ENCODE data around the gene KERA.

The KERA gene

DNA sequence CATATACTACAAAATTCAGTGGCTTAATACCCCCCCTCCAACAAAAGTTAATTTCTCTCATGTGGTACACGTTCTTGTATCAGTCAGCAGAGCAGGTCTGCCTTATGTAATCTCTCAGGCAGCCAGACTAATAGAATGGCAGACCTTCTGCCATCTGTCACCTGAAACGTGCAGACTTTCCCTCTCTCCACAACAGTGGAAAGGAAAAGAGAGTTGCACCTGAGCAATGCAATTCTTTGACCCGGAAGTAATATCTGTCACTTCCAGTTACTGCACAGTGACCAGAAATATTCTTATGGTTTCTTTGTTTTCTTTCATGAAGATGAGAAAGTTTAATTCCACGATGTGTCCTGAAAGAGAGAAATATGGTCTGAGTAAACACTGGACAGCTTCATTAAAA is 14.4 kb downstream of the KERA start:
- no peak overlapping the region for H2AFZ ChIP-seq (ENCODE audit: low read length)

DNA sequence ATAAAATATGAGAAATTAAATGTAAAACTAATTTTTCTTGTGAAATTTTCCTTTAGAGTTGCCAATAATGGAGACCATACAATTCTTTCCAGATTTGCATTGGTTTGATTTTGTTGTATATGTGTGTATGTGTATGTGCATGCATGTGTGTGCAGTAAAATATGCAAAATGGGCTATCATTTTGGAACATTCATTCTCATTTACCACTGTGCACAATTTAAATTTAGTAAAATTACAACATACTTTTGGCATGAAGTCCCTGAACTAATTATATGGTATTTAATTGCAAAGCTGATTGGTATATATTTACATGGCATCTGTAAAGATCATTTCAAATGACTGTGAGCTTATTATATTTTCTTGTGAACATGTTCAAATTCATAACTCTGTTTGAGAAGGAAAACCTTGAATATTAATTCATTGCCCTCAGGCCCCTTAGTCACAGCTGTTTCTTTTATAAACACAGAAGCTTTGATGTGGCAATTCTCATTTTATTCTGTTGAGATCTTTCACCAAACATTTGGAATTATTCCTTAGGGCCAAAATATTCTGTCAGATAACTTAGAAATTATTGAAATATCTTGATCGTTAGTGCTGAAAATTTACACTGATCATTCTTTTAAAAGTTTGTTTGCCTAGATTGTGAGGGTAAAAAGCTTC is 17.6 kb downstream of the KERA start:
- Histone ChIP-seq H4K20me1 (ENCODE audit: insufficient read depth, low read length) (no peaks in the 10 kb centered on the region), H3F3A (ENCODE audit: insufficient read depth, low read length) (no peaks in the 10 kb centered on the region), H3K27me3 (ENCODE audit: insufficient read depth, low read length) (no peaks in the 10 kb centered on the region), H3K9ac (ENCODE audit: low read length) (no peak overlapping the region), H2AFZ (ENCODE audit: low read length) (no peak overlapping the region), H3K79me2 (ENCODE audit: insufficient read depth, low read length) (no peaks in the 10 kb centered on the region), H3K4me1 (ENCODE audit: insufficient read depth, low read length, severe bottlenecking) (no peaks in the 10 kb centered on the region), H3K27ac (ENCODE audit: low read depth, low read length, poor library complexity, severe bottlenecking) (no peak overlapping the region), H3K9me2 (ENCODE audit: low read depth, low read length) (no peaks in the 10 kb centered on the region), H3K9me3 (ENCODE audit: low read length) (no peaks in the 10 kb centered on the region), H3K4me2 (ENCODE audit: low read length) (no peak overlapping the region), H3K4me3 (ENCODE audit: low read depth, low read length, poor library complexity, severe bottlenecking) (no peak overlapping the region), H3K36me3 (ENCODE audit: insufficient read depth, low read length) (no peaks in the 10 kb centered on the region)
- no peak for TF ChIP-seq EZH2 (IDR thresholded peaks at IDR 0.05; ENCODE audit: borderline replicate concordance, low read length)
- TF ChIP-seq, protein P1, sequence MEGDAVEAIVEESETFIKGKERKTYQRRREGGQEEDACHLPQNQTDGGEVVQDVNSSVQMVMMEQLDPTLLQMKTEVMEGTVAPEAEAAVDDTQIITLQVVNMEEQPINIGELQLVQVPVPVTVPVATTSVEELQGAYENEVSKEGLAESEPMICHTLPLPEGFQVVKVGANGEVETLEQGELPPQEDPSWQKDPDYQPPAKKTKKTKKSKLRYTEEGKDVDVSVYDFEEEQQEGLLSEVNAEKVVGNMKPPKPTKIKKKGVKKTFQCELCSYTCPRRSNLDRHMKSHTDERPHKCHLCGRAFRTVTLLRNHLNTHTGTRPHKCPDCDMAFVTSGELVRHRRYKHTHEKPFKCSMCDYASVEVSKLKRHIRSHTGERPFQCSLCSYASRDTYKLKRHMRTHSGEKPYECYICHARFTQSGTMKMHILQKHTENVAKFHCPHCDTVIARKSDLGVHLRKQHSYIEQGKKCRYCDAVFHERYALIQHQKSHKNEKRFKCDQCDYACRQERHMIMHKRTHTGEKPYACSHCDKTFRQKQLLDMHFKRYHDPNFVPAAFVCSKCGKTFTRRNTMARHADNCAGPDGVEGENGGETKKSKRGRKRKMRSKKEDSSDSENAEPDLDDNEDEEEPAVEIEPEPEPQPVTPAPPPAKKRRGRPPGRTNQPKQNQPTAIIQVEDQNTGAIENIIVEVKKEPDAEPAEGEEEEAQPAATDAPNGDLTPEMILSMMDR (IDR thresholded peaks at IDR 0.05; ENCODE audit: low read length): no peak

More for the DNA sequence above, 14.4 kb downstream of the KERA start:
- Histone ChIP-seq H3K4me3 (ENCODE audit: low read depth, low read length, poor library complexity, severe bottlenecking) (no peak overlapping the region), H3F3A (ENCODE audit: insufficient read depth, low read length) (no peaks in the 10 kb centered on the region), H3K9me2 (ENCODE audit: low read depth, low read length) (no peaks in the 10 kb centered on the region), H3K9me3 (ENCODE audit: low read length) (no peaks in the 10 kb centered on the region), H3K27ac (ENCODE audit: low read depth, low read length, poor library complexity, severe bottlenecking) (no peak overlapping the region), H3K36me3 (ENCODE audit: insufficient read depth, low read length) (no peaks in the 10 kb centered on the region), H3K27me3 (ENCODE audit: insufficient read depth, low read length) (no peaks in the 10 kb centered on the region), H3K9ac (ENCODE audit: low read length) (no peak overlapping the region), H4K20me1 (ENCODE audit: insufficient read depth, low read length) (no peaks in the 10 kb centered on the region), H3K4me2 (ENCODE audit: low read length) (no peak overlapping the region), H3K4me1 (ENCODE audit: insufficient read depth, low read length, severe bottlenecking) (no peaks in the 10 kb centered on the region), H3K79me2 (ENCODE audit: insufficient read depth, low read length) (no peaks in the 10 kb centered on the region)
- TF ChIP-seq EZH2 (IDR thresholded peaks at IDR 0.05; ENCODE audit: borderline replicate concordance, low read length): no peak
- TF ChIP-seq, protein P1 (IDR thresholded peaks at IDR 0.05; ENCODE audit: low read length): no peak

DNA sequence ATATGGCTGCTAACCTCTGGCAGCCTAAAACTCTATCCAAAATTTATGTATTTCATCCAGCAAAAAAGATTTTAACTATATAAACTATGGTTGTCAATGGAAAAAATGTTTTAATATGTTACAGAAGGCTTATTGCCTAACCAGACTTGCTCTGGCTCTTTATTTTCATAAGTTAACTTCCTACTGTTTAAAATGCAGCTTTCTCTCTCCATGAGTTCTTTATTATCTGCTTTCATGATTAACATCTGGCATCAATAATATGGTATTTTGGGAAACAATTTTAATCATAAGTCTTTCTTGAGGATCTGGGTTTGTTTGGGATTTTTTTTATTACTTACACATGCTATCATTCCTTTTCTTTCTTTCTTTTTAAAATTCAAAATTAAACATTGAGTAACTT is 20.5 kb downstream of the KERA start:
- Histone ChIP-seq H3K4me3 (ENCODE audit: low read depth, low read length, poor library complexity, severe bottlenecking) (no peak overlapping the region), H3K27me3 (ENCODE audit: insufficient read depth, low read length) (no peaks in the 10 kb centered on the region), H3K79me2 (ENCODE audit: insufficient read depth, low read length) (no peaks in the 10 kb centered on the region), H3F3A (ENCODE audit: insufficient read depth, low read length) (no peaks in the 10 kb centered on the region), H3K27ac (ENCODE audit: low read depth, low read length, poor library complexity, severe bottlenecking) (no peak overlapping the region), H4K20me1 (ENCODE audit: insufficient read depth, low read length) (no peaks in the 10 kb centered on the region), H2AFZ (ENCODE audit: low read length) (no peak overlapping the region), H3K36me3 (ENCODE audit: insufficient read depth, low read length) (no peaks in the 10 kb centered on the region), H3K9me3 (ENCODE audit: low read length) (no peaks in the 10 kb centered on the region), H3K4me2 (ENCODE audit: low read length) (no peak overlapping the region), H3K9me2 (ENCODE audit: low read depth, low read length) (no peaks in the 10 kb centered on the region), H3K4me1 (ENCODE audit: insufficient read depth, low read length, severe bottlenecking) (no peaks in the 10 kb centered on the region), H3K9ac (ENCODE audit: low read length) (no peak overlapping the region)
- TF ChIP-seq, protein P1 (IDR thresholded peaks at IDR 0.05; ENCODE audit: low read length): no peak

Measured in OCI-LY1 (cell line).